Osteoblast (primary cell): Measurements from ENCODE around the gene DIP2B. TPM values are rescaled to one million over a fixed set of nuclear protein-coding genes. Genes with fewer than 3 reads are reported as not detected.
A peak's percentile ranks its signal among the peaks of the same experiment; 100 is the strongest.
"Not testable (repeated sequence)": the region's sequence is repeated elsewhere in the genome, so short reads cannot be mapped to it uniquely, and the experiment has no call there.

Experiments
- DNase-seq: peaks from one replicate; pipeline ENCODE4 v3.0.0; 2011; ENCODE audit warnings: low spot score, mixed read lengths; ENCODE audit not compliant: insufficient read length; ENCODE audit errors: missing footprints
- H2AFZ ChIP-seq: 2 replicates; pipeline ENCODE4 v1.6.0; 2011; ENCODE audit warnings: mild to moderate bottlenecking, low read length
- H3K27ac ChIP-seq: 2 replicates; pipeline ENCODE4 v1.5.1; 2011; ENCODE audit warnings: mild to moderate bottlenecking, low read depth, low read length, moderate library complexity
- H3K27me3 ChIP-seq: 2 replicates; pipeline ENCODE4 v1.6.0; 2012; ENCODE audit warnings: mild to moderate bottlenecking, control low read depth, inconsistent platforms, low read length, moderate library complexity; ENCODE audit not compliant: insufficient read depth
- H3K36me3 ChIP-seq: 2 replicates; pipeline ENCODE4 v1.5.1; 2011; ENCODE audit warnings: mild to moderate bottlenecking, low read length, control low read depth, moderate library complexity; ENCODE audit not compliant: insufficient read depth
- H3K4me1 ChIP-seq: 2 replicates; pipeline ENCODE4 v1.5.1; 2011; ENCODE audit warnings: mild to moderate bottlenecking, low read length, control low read depth, moderate library complexity; ENCODE audit not compliant: insufficient read depth
- H3K4me2 ChIP-seq: 2 replicates; pipeline ENCODE4 v1.6.0; 2011; ENCODE audit warnings: mild to moderate bottlenecking, low read length; ENCODE audit not compliant: insufficient read depth
- H3K4me3 ChIP-seq: fragments of 200-600 bp; sonication (generic); 3 replicates; pipeline ENCODE4 v1.5.1; 2012; ENCODE audit warnings: mild to moderate bottlenecking, low read length, inconsistent platforms; ENCODE audit not compliant: insufficient read depth
- H3K79me2 ChIP-seq: 2 replicates; pipeline ENCODE4 v1.6.0; 2012; ENCODE audit warnings: mild to moderate bottlenecking, low read length, control low read depth, inconsistent platforms; ENCODE audit not compliant: insufficient read depth
- H3K9me3 ChIP-seq: 2 replicates; pipeline ENCODE4 v1.5.1; 2011; ENCODE audit warnings: low read depth, low read length, control low read depth
- H4K20me1 ChIP-seq: 2 replicates; pipeline ENCODE4 v1.6.0; 2012; ENCODE audit warnings: mild to moderate bottlenecking, low read length, control low read depth; ENCODE audit not compliant: insufficient read depth
- CTCF ChIP-seq: IDR thresholded peaks from 2 replicates; pipeline ENCODE4 v1.5.1; 2011; ENCODE audit warnings: mild to moderate bottlenecking, low read depth, low read length, moderate library complexity; ENCODE audit errors: extremely low read depth
- total RNA-seq: library from RNA; depleted of rRNA; stranded (reverse); fragments of >200 nt; gene quantifications from 2 replicates; pipeline ENCODE4 v1.2.3, GENCODE V29; 2012

DIP2B gene
- total RNA-seq, 1 donor = 28.2 TPM

GRCh38 chr12:50765095-50765911, 260.5 kb downstream of the DIP2B start:
- TF ChIP-seq CTCF = peak; percentile 69
- Histone ChIP-seq H3K36me3 (peaks cover 4% of the 10 kb centered on the region), H3K9me3 (no peaks in the 10 kb centered on the region), H3K4me3 (peak overlapping the region; percentile 96), H3K79me2 (peaks cover 61% of the 10 kb centered on the region), H3K27me3 (no peaks in the 10 kb centered on the region), H2AFZ (peak overlapping the region; percentile 73), H3K4me2 (peak overlapping the region; percentile 83), H3K27ac (peak overlapping the region; percentile 54), H3K4me1 (peaks cover 14% of the 10 kb centered on the region), H4K20me1 (peaks cover 17% of the 10 kb centered on the region)
- peak; percentile 91 for DNase-seq

- Histone ChIP-seq H3K27me3 (no peaks in the 10 kb centered on the region), H3K36me3 (peaks cover 12% of the 10 kb centered on the region), H3K27ac (no peak overlapping the region), H3K9me3 (no peaks in the 10 kb centered on the region), H3K4me2 (no peak overlapping the region), H2AFZ (no peak overlapping the region), H3K4me1 (peaks cover 8% of the 10 kb centered on the region), H3K79me2 (peaks cover 91% of the 10 kb centered on the region), H3K4me3 (no peak overlapping the region), H4K20me1 (peaks cover 19% of the 10 kb centered on the region)
- no peak for TF ChIP-seq CTCF
- no peak for DNase-seq
These were observed 263.6 kb downstream of the DIP2B start for GRCh38 chr12:50768391-50768790.

GRCh38 chr12:50768813-50769212, 264.0 kb downstream of the DIP2B start:
- H3K79me2 ChIP-seq = peaks cover 95% of the 10 kb centered on the region

GRCh38 chr12:50771409-50771808, 266.6 kb downstream of the DIP2B start:
- no peak for TF ChIP-seq CTCF
- H3K4me2 ChIP-seq = no peak overlapping the region
- DNase-seq = no peak
- H3K27ac ChIP-seq = no peak overlapping the region
- no peak overlapping the region for H2AFZ ChIP-seq
- no peaks in the 10 kb centered on the region for H3K4me1 ChIP-seq
- no peaks in the 10 kb centered on the region for H3K27me3 ChIP-seq
- H3K79me2 ChIP-seq = peaks cover 90% of the 10 kb centered on the region
- no peaks in the 10 kb centered on the region for H3K9me3 ChIP-seq
- no peak overlapping the region for H3K4me3 ChIP-seq
- H4K20me1 ChIP-seq = peaks cover 6% of the 10 kb centered on the region
- peaks cover 7% of the 10 kb centered on the region for H3K36me3 ChIP-seq

More at GRCh38 chr12:50768813-50769212, 264.0 kb downstream of the DIP2B start:
- Histone ChIP-seq H4K20me1 (peaks cover 19% of the 10 kb centered on the region), H3K36me3 (peaks cover 12% of the 10 kb centered on the region)
- H3K27me3 ChIP-seq, H2AFZ ChIP-seq, H3K4me2 ChIP-seq, H3K9me3 ChIP-seq, H3K4me1 ChIP-seq, DNase-seq, H3K27ac ChIP-seq, H3K4me3 ChIP-seq: not testable (repeated sequence)
